GM12878 (cell line): Measurements from ENCODE around the gene RASAL2. TPM values are rescaled to one million over a fixed set of nuclear protein-coding genes. Genes with fewer than 3 reads are reported as not detected.

Experiments
- ATAC-seq: fragments of 200-7000 bp; cut with Tn5 transposase; 3 replicates; pipeline ENCODE4 v1.9.1; 2020; ENCODE audit warnings: mild to moderate bottlenecking, moderate library complexity
- BruUV-seq: library from RNA; stranded (reverse); fragments of 400-500 nt; replicated peaks from 2 replicates; lab custom pipeline; 2021; lab: Mats Ljungman, UMichigan
- CTCF ChIA-PET: fragments of 300-600 bp; sonication (Branson Sonifier 250); formaldehyde crosslinking; extraction: SDS; loops from one replicate; lab custom pipeline; 2021; ENCODE audit warnings: inconsistent platforms; lab: Yijun Ruan, JAX
- POLR2A ChIA-PET: fragments of 350-600 bp; formaldehyde crosslinking; extraction: SDS; loops from one replicate; lab custom pipeline; 2021; ENCODE audit warnings: inconsistent platforms; lab: Charles Lee
- RAD21 ChIA-PET: fragments of 300-600 bp; sonication (Branson Sonifier 250); formaldehyde crosslinking; loops from one replicate; lab custom pipeline; 2023; ENCODE audit warnings: antibody characterized with exemption; ENCODE audit not compliant: unreplicated experiment; lab: Charles Lee
- SMC1A ChIA-PET: fragments of 300-600 bp; sonication (Branson Sonifier 250); formaldehyde crosslinking; loops from one replicate; lab custom pipeline; 2023; ENCODE audit not compliant: unreplicated experiment, uncharacterized antibody; lab: Charles Lee
- DNase-seq: peaks from one replicate; pipeline ENCODE4 v3.0.0-alpha.2; 2011; ENCODE audit warnings: low read depth, low spot score
- FAIRE-seq: peaks from 3 replicates; lab custom pipeline; 2011; peaks lifted over from hg19 to GRCh38; lab: Jason Lieb, UNC
- H2AFZ ChIP-seq: 2 replicates; pipeline ENCODE4 v1.6.0; 2011; ENCODE audit warnings: low read depth, low read length, control low read depth; ENCODE audit not compliant: control insufficient read depth
- H3K27ac ChIP-seq: 2 replicates; pipeline ENCODE4 v1.5.1; 2011; ENCODE audit warnings: control low read depth; ENCODE audit not compliant: control insufficient read depth, insufficient read depth
- H3K27me3 ChIP-seq, 2 experiments: replicated peaks in 1 of 2; 2 replicates each; pipeline versions ENCODE4 v1.6.0 to v1.6.1; 2011; ENCODE audit warnings: low read length in 1 of 2; ENCODE audit not compliant: control insufficient read depth in 2 of 2, insufficient read depth in 2 of 2
- H3K36me3 ChIP-seq, 2 experiments: 2 replicates each; pipeline ENCODE4 v1.5.1; 2011; ENCODE audit warnings: low read length in 1 of 2; ENCODE audit not compliant: control insufficient read depth in 2 of 2, insufficient read depth in 2 of 2
- H3K4me1 ChIP-seq: 2 replicates; pipeline ENCODE4 v1.6.1; 2011; ENCODE audit warnings: mild to moderate bottlenecking, low read length, moderate library complexity, mixed read lengths; ENCODE audit not compliant: control insufficient read depth, insufficient read depth
- H3K4me2 ChIP-seq: 2 replicates; pipeline ENCODE4 v1.6.0; 2011; ENCODE audit warnings: control low read depth; ENCODE audit not compliant: control insufficient read depth, insufficient read depth
- H3K4me3 ChIP-seq: fragments of 200-600 bp; sonication (generic); 2 replicates; pipeline ENCODE4 v1.5.1; 2016
- H3K79me2 ChIP-seq: 2 replicates; pipeline ENCODE4 v1.6.0; 2011; ENCODE audit warnings: low read length; ENCODE audit not compliant: control insufficient read depth, insufficient read depth
- H3K9ac ChIP-seq: 2 replicates; pipeline ENCODE4 v1.8.0; 2011; ENCODE audit warnings: low read length, control low read depth, mixed read lengths; ENCODE audit not compliant: control insufficient read depth, insufficient read depth
- H3K9me3 ChIP-seq: replicated peaks from 3 replicates; pipeline ENCODE4 v1.5.1; 2011; ENCODE audit warnings: mild to moderate bottlenecking, low read length; ENCODE audit not compliant: control insufficient read depth, insufficient read depth
- H4K20me1 ChIP-seq: 2 replicates; pipeline ENCODE4 v1.6.0; 2011; ENCODE audit not compliant: control insufficient read depth, insufficient read depth
- GATAD2B ChIP-seq: fragments of 450-650 bp; conservative IDR thresholded peaks from 2 replicates; pipeline ENCODE4 v1.6.1; 2017; ENCODE audit warnings: low read depth, mild to moderate bottlenecking, moderate library complexity
- PAX5 ChIP-seq: IDR thresholded peaks from 2 replicates; pipeline ENCODE4 v1.6.1; 2011; ENCODE audit warnings: low read depth, low read length, borderline replicate concordance
- RB1 ChIP-seq: fragments of 450-650 bp; formaldehyde crosslinking; IDR thresholded peaks from 2 replicates; pipeline ENCODE4 v1.6.1; 2017; ENCODE audit warnings: mild to moderate bottlenecking, borderline replicate concordance
- RCOR1 ChIP-seq: conservative IDR thresholded peaks from 2 replicates; pipeline ENCODE4 v1.6.1; 2012; ENCODE audit warnings: low read depth, low read length, improper control_type of control experiment
- RELA ChIP-seq: fragments of 450-650 bp; IDR thresholded peaks from 2 replicates; pipeline ENCODE4 v1.8.0; 2014; ENCODE audit warnings: borderline replicate concordance; ENCODE audit not compliant: partially characterized antibody
- SMC3 ChIP-seq: IDR thresholded peaks from 2 replicates; pipeline ENCODE4 v1.6.1; 2011; ENCODE audit warnings: low read length, improper control_type of control experiment, borderline replicate concordance
- SUPT20H ChIP-seq: IDR thresholded peaks from 2 replicates; pipeline ENCODE4 v1.6.1; 2011; ENCODE audit warnings: low read depth, mild to moderate bottlenecking, low read length, moderate library complexity, borderline replicate concordance; ENCODE audit not compliant: control insufficient read depth
- WGBS: methylation state at CpG from one replicate; pipeline ENCODE4 v1.1.6; 2016; ENCODE audit warnings: low lambda C conversion rate; ENCODE audit not compliant: insufficient replicate concordance, insufficient coverage; ENCODE audit errors: missing lambda C conversion rate; 5-methylcytosine and 5-hydroxymethylcytosine counted together
- in situ Hi-C: fragments of 300-500 bp; cut with MboI; formaldehyde crosslinking; loops from 9 replicates; pipeline ENCODE4 v1.14.3; 2018; ENCODE audit warnings: mixed read lengths
- intact Hi-C: fragments of 100-400 bp; cut with micrococcal nuclease; formaldehyde crosslinking; loops from one replicate; pipeline ENCODE4 v1.14.2; 2022; ENCODE audit not compliant: unreplicated experiment
- polyA plus RNA-seq, 11 experiments: library from polyadenylated mRNA; depleted of rRNA in 4 of 11; unstranded in 6 of 11; stranded (reverse) in 5 of 11; fragments of >200 nt; fragmentation: Nextera tagmentation in 4 of 11; fragmentation: Illumina TruSeq in 1 of 11; extraction: Ambion mirVana in 4 of 11; extraction: Trizol in 1 of 11; gene quantifications; 1 replicate in 1 of 11; 2 replicates in 10 of 11; pipeline versions ENCODE4 v1.2.1 to v1.2.3, GENCODE V29; 2011 to 2016; ENCODE audit warnings: inconsistent platforms in 2 of 11, missing spikeins in 2 of 11, low read depth in 1 of 11
- total RNA-seq, 4 experiments: library from RNA; depleted of rRNA in 3 of 4; stranded (reverse); fragments of >200 nt in 3 of 4; fragmentation: Illumina TruSeq in 1 of 4; extraction: Trizol in 1 of 4; gene quantifications; 2 replicates each; pipeline versions ENCODE4 v1.2.1 to v1.2.3, GENCODE V29; 2013 to 2021

RASAL2 gene
- total and polyA plus RNA-seq, 10 of the 15 experiments (the other 5 are each of a cell fraction or from before 2014, with no cell fraction given) = 0.02 to 6.9 (median 0.17) TPM; not detected in 1

GRCh38 chr1:178160736-178161475 lies 67.0 kb downstream of the RASAL2 start:
- no peak overlapping the region for H3K4me2 ChIP-seq
- no peak overlapping the region for H3K9ac ChIP-seq
- WGBS = 40% methylated on average over 6 of the region's 6 CpGs
- intact Hi-C loops (no loop called here), in situ Hi-C loops (no loop called here)
- DNase-seq (no peak), FAIRE-seq (no peak), ATAC-seq (peak; percentile 66)
- H2AFZ ChIP-seq = no peak overlapping the region
- no TSS peak for BruUV-seq
- H4K20me1 ChIP-seq = no peaks in the 10 kb centered on the region
- no peaks in the 10 kb centered on the region for H3K4me1 ChIP-seq
- H3K79me2 ChIP-seq = no peaks in the 10 kb centered on the region
- RAD21 ChIA-PET = no interaction called here
- CTCF ChIA-PET = no interaction called here
- SMC1A ChIA-PET = no interaction called here
- no peak overlapping the region for H3K4me3 ChIP-seq
- no peaks in the 10 kb centered on the region for H3K36me3 ChIP-seq
- POLR2A ChIA-PET = no interaction called here
- TF ChIP-seq RELA = no peak
- no peak overlapping the region for H3K27ac ChIP-seq
- H3K9me3 ChIP-seq = no peaks in the 10 kb centered on the region
- no peaks in the 10 kb centered on the region for H3K27me3 ChIP-seq

GRCh38 chr1:178161516-178161915 lies 67.6 kb downstream of the RASAL2 start:
- Histone ChIP-seq H3K27ac (no peak overlapping the region), H2AFZ (no peak overlapping the region), H3K79me2 (no peaks in the 10 kb centered on the region), H3K4me3 (no peak overlapping the region), H4K20me1 (no peaks in the 10 kb centered on the region), H3K36me3 (no peaks in the 10 kb centered on the region), H3K27me3 (no peaks in the 10 kb centered on the region), H3K4me1 (no peaks in the 10 kb centered on the region), H3K9ac (no peak overlapping the region), H3K4me2 (no peak overlapping the region), H3K9me3 (no peaks in the 10 kb centered on the region)
- 0% methylated on average over 2 of the region's 2 CpGs for WGBS
- in situ Hi-C loops (no loop called here), intact Hi-C loops (no loop called here)
- ATAC-seq (no peak), DNase-seq (no peak), FAIRE-seq (no peak)
- POLR2A ChIA-PET = no interaction called here
- RAD21 ChIA-PET = no interaction called here
- TF ChIP-seq SUPT20H (no peak), RCOR1 (no peak), SMC3 (no peak), PAX5 (no peak), GATAD2B (no peak), RB1 (no peak)
- no TSS peak for BruUV-seq
- SMC1A ChIA-PET = no interaction called here
- CTCF ChIA-PET = no interaction called here
